AG04449 (cell line): ENCODE results near the gene SH3PXD2A.

Experiments used
- CTCF ChIA-PET: fragments of 350-600 bp; formaldehyde crosslinking; extraction: SDS; loops from one replicate; lab custom pipeline; 2021; ENCODE audit warnings: antibody characterized with exemption; lab: Yijun Ruan, JAX
- POLR2A ChIA-PET: fragments of 400-600, 350-600 bp; formaldehyde crosslinking; extraction: SDS; loops from one replicate; lab custom pipeline; 2020; ENCODE audit warnings: antibody characterized with exemption, inconsistent platforms; lab: Yijun Ruan, JAX
- DNase-seq: peaks from one replicate; pipeline ENCODE4 v3.0.0-alpha.2; 2010; ENCODE audit warnings: low read depth, low spot score
- H3K4me3 ChIP-seq: 2 replicates; pipeline ENCODE4 v1.5.1; 2011; ENCODE audit warnings: low read depth, mild to moderate bottlenecking, control low read depth, low read length
- TF ChIP-seq, protein P1 (sequence below): IDR thresholded peaks from one replicate; pipeline ENCODE4 v1.5.1; 2011; ENCODE audit warnings: mild to moderate bottlenecking, moderate library complexity, low read length, control low read depth, inconsistent platforms; ENCODE audit not compliant: insufficient read depth; ENCODE audit errors: missing control alignments

SH3PXD2A gene

DNA sequence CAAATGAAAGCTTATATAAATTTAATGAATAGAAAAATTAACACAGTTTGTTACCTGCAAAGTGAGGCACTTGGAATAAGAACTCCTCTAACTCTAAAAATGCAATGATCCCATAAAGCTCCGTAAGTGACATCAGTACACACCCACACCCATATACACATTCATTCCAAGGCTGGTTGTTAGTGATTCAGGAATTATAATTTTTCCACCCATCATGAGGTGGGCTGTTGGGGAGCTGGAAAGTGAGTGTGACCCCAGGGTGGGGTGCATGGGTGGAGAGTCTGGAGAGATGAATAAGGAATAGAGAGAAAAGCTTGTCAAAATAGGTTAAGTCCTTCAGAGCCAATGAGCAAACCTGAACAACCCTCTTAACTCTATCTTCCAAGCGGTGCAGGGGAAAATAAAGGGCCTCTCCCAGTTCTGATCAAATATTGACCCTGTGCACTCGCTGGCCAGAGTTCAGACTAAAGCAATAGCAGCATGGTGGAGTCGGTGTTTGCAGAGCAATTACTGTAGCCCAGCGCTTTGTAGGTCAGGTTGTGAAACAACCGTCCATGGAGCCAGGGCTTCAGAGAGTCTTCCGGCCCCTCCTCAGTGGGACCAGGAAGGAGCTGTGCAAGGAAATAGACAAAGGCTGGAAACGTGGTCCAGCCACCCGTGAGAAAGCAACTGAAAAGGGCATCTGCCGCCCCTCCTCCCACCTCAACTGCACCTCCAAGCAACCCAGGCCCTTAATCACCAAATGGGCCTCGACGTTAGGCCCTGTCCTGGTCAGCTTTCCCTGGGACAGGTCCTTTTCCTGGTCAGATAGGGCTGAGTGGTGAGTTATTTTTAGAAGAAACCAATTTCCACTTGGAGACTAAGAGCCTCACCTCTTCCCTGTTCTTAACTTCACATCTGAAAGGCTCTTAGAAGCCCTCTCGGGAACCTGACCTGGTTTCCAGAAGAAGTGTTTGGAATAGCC is 61.2 kb downstream of the SH3PXD2A start:
- POLR2A ChIA-PET: no interaction called here
- no peak overlapping the region for H3K4me3 ChIP-seq

DNA sequence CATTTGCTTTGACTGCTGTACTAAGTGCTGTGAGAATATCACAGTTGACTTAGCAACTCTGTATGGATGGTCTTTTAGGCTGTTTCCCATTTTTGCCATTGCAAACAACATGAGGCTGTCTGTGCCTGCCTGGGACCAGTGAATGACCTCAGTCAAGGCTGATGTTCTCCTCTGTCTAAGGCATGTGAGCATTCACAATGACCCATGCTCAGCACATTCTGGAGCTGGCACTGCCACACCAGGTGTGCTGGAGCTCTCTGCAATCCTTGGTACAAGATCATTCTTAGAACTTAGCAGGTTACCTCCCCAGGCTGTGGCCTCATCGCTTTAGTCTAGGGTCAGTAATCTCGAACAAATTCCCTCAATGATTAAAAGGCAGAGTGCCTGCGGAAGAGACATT is 61.9 kb downstream of the SH3PXD2A start:
- POLR2A ChIA-PET: no interaction called here
- no peak for DNase-seq
- H3K4me3 ChIP-seq: no peak overlapping the region
- TF ChIP-seq, protein P1, sequence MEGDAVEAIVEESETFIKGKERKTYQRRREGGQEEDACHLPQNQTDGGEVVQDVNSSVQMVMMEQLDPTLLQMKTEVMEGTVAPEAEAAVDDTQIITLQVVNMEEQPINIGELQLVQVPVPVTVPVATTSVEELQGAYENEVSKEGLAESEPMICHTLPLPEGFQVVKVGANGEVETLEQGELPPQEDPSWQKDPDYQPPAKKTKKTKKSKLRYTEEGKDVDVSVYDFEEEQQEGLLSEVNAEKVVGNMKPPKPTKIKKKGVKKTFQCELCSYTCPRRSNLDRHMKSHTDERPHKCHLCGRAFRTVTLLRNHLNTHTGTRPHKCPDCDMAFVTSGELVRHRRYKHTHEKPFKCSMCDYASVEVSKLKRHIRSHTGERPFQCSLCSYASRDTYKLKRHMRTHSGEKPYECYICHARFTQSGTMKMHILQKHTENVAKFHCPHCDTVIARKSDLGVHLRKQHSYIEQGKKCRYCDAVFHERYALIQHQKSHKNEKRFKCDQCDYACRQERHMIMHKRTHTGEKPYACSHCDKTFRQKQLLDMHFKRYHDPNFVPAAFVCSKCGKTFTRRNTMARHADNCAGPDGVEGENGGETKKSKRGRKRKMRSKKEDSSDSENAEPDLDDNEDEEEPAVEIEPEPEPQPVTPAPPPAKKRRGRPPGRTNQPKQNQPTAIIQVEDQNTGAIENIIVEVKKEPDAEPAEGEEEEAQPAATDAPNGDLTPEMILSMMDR: no peak
- CTCF ChIA-PET: interaction anchor here (2.2 kb wide), 1 partner anchor 11 kb away, joined by 8 read pairs; no protein-coding TSS in a partner anchor

More for the DNA sequence above, 61.2 kb downstream of the SH3PXD2A start:
- TF ChIP-seq, protein P1: no peak
- CTCF ChIA-PET: interaction anchor here (1.0 to 2.2 kb wide), 2 partner anchors 9 to 12 kb away, joined by 3 to 8 read pairs; no protein-coding TSS in a partner anchor
- no peak for DNase-seq

DNA sequence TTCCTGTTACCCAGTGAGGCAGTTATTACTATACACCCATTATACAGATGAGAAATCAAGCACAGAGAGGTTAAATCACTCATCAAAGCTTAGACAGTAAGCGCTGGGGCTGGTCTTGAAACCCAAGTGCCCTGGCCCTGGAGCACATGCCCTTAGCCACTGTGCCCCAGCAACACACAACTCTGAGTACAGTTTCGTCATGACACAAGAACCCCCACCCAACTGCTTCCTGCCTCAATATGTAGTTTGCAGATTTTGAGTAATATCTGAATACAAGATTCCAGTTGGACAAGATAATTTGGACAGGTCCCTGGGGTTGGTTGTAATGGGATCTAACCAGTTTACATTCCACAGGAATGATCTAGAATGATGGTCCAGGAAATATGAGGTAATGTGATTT is 62.8 kb downstream of the SH3PXD2A start:
- TF ChIP-seq, protein P1: no peak
- POLR2A ChIA-PET: no interaction called here
- H3K4me3 ChIP-seq: no peak overlapping the region
- CTCF ChIA-PET: interaction anchor here (0.8 to 0.9 kb wide), 3 partner anchors 9 to 14 kb away, joined by 3 to 5 read pairs (median 3); no protein-coding TSS in a partner anchor
- DNase-seq: no peak

- CTCF ChIA-PET: interaction anchor here (0.8 to 0.9 kb wide), 3 partner anchors 8 to 14 kb away, joined by 3 to 5 read pairs (median 3); no protein-coding TSS in a partner anchor
- H3K4me3 ChIP-seq: no peak overlapping the region
- TF ChIP-seq, protein P1: no peak
- DNase-seq: no peak
- POLR2A ChIA-PET: no interaction called here
Observed at GRCh38 chr10:103791858-103792257, 63.5 kb downstream of the SH3PXD2A start.

GRCh38 chr10:103791291-103791690 is 64.1 kb downstream of the SH3PXD2A start:
- TF ChIP-seq, protein P1: no peak
- ChIA-PET CTCF (interaction anchor here (1.3 kb wide), 1 partner anchor 9 kb away, joined by 5 read pairs; no protein-coding TSS in a partner anchor), POLR2A (no interaction called here)
- no peak overlapping the region for H3K4me3 ChIP-seq
- DNase-seq: no peak

DNA sequence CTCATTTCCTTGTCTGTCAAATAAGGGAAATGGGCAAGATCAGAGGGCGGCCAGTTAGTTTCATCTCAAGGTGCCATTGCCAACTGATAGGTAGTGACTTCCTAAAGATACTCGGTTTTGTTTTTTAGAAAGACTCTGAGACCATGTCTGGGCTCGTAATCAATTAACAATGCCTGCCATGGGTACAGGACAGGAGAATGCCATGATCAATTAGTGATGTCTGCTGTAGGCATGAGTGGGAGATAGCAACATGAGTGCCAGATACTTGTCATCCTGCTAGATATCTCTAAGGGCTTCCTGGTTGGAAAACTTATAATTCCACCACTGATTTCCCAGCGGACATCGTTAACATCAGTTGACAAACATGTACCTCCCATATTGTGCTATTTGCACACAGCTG is 64.8 kb downstream of the SH3PXD2A start:
- no peak for DNase-seq
- ChIA-PET POLR2A (no interaction called here), CTCF (interaction anchor here (1.3 kb wide), 1 partner anchor 9 kb away, joined by 5 read pairs; no protein-coding TSS in a partner anchor)
- TF ChIP-seq, protein P1: no peak
- no peak overlapping the region for H3K4me3 ChIP-seq
